Kidney (tissue), 14 donors: ENCODE data around the gene CAPZA1. TPM values are rescaled to one million over a fixed set of nuclear protein-coding genes. Genes with fewer than 3 reads are reported as not detected.

Experiments
- DNase-seq, 5 donors: peaks; one replicate each; pipeline ENCODE4 v3.0.0-alpha.2; 2013 to 2020
- FAIRE-seq: peaks from 2 replicates; lab custom pipeline; 2012; peaks lifted over from hg19 to GRCh38; lab: Jason Lieb, UNC
- H3K27ac ChIP-seq, 2 donors: one replicate each; pipeline ENCODE4 v1.7.0; 2013; ENCODE audit warnings: low read depth in 2 of 2, low read length in 2 of 2, inconsistent platforms in 1 of 2
- H3K27me3 ChIP-seq: one replicate; pipeline ENCODE4 v1.7.1; 2013; ENCODE audit warnings: low read length, inconsistent platforms; ENCODE audit not compliant: control insufficient read depth, insufficient read depth
- H3K36me3 ChIP-seq, 3 donors: one replicate each; pipeline versions ENCODE4 v1.7.0 to v1.7.1; 2013; ENCODE audit warnings: low read length in 3 of 3, control low read depth in 1 of 3, inconsistent platforms in 1 of 3; ENCODE audit not compliant: insufficient read depth in 3 of 3, control insufficient read depth in 2 of 3
- H3K4me1 ChIP-seq, 3 donors: one replicate each; pipeline versions ENCODE4 v1.7.0 to v1.7.1; 2013; ENCODE audit warnings: low read length in 3 of 3, inconsistent platforms in 1 of 3, low read depth in 1 of 3; ENCODE audit not compliant: control insufficient read depth in 2 of 3, insufficient read depth in 2 of 3
- H3K4me3 ChIP-seq, 3 donors: one replicate each; pipeline versions ENCODE4 v1.7.0 to v1.8.1; 2013; ENCODE audit warnings: low read length in 3 of 3, control low read depth in 1 of 3, inconsistent platforms in 1 of 3
- H3K9ac ChIP-seq, 3 donors: one replicate each; pipeline versions ENCODE4 v1.7.0 to v1.7.1; 2013; ENCODE audit warnings: low read length in 3 of 3, control low read depth in 1 of 3, inconsistent platforms in 1 of 3
- H3K9me3 ChIP-seq, 3 donors: one replicate each; pipeline versions ENCODE4 v1.7.0 to v1.7.1; 2013; ENCODE audit warnings: low read length in 3 of 3, control low read depth in 1 of 3, inconsistent platforms in 1 of 3; ENCODE audit not compliant: control insufficient read depth in 2 of 3, insufficient read depth in 1 of 3
- intact Hi-C: fragments of 100-400 bp; cut with DNase I; formaldehyde crosslinking; loops from one replicate; pipeline ENCODE4 v1.11.1; 2022
- polyA plus RNA-seq: library from polyadenylated mRNA; stranded (reverse); fragments of 350-450 nt; fragmentation: Illumina TruSeq; extraction: RNeasy Lipid Tissue Mini Kit (QIAGEN cat#74804); gene quantifications from one replicate; pipeline ENCODE4 v1.2.3, GENCODE V29; 2014; ENCODE audit warnings: low read depth, low replicate concordance; ENCODE audit not compliant: insufficient read depth
- total RNA-seq: library from RNA; stranded (reverse); fragmentation: NEBNext Ultra II Directional; extraction: Animal tissue kit (Norgen Biotek cat#: 25700); gene quantifications from one replicate; pipeline ENCODE4 v1.2.1, GENCODE V29; 2021
- TF ChIP-seq, protein P1 (sequence below): IDR thresholded peaks from 3 replicates; pipeline ENCODE4 v1.5.1; 2012; ENCODE audit warnings: mild to moderate bottlenecking, moderate library complexity, borderline replicate concordance; ENCODE audit not compliant: insufficient read depth; ENCODE audit errors: extremely low read depth
- donor health status: control.
- donor health status: control.
- donor health status: control.
- donor health status: control.
- donor health status: control.
- donor health status: DM: yes; HTN: yes; CAD: no.
- donor health status: Normal renal cell carcinoma (clear cell type).

The CAPZA1 gene
- total and polyA plus RNA-seq, 2 donors from 2014 or later: 40.3 to 98.7 TPM

DNA sequence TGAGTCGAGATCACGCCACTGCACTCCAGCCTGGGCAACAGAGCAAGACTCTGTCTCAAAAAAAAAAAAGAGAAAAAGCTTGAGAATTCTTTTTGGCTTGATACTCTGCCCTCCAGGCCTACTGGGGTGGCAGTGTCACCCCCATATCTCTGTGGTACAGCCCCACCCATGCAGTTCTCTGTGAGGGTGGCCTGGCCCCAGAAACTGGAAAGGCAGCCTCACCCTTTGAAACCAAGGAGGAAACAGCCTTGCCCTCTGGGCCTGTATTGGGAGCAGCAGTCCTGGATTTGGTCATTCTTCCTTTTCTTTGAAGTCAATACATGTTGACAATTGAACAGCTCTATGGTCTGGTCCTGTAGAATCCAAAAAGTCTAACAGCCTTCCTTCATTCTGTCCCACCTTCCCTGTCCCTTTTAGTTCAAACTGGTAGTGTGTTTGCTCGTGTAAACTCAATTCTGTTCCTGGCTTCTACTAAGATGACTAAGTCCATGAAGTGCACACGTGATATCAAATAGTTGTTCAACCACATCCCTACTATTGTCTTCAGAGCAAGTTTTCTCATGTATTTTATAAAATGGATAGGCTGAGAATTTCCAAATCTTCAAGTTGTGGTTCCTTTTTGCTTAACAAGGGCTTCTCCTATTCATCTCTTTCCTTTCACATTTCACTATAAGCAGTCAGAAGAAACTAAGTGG, 13.9 kb upstream of the CAPZA1 start:
- Histone ChIP-seq H3K27me3 (no peaks in the 10 kb centered on the region), H3K36me3 (peaks cover 5 to 23% (median 20%) of the 10 kb centered on the region in 3 donors), H3K9me3 (no peaks in the 10 kb centered on the region), H3K4me1 (no peaks in the 10 kb centered on the region), H3K9ac (no peak overlapping the region), H3K4me3 (no peak overlapping the region), H3K27ac (no peak overlapping the region)
- FAIRE-seq: no peak
- DNase-seq: no peak
- intact Hi-C loops: no loop called here
- TF ChIP-seq, protein P1, sequence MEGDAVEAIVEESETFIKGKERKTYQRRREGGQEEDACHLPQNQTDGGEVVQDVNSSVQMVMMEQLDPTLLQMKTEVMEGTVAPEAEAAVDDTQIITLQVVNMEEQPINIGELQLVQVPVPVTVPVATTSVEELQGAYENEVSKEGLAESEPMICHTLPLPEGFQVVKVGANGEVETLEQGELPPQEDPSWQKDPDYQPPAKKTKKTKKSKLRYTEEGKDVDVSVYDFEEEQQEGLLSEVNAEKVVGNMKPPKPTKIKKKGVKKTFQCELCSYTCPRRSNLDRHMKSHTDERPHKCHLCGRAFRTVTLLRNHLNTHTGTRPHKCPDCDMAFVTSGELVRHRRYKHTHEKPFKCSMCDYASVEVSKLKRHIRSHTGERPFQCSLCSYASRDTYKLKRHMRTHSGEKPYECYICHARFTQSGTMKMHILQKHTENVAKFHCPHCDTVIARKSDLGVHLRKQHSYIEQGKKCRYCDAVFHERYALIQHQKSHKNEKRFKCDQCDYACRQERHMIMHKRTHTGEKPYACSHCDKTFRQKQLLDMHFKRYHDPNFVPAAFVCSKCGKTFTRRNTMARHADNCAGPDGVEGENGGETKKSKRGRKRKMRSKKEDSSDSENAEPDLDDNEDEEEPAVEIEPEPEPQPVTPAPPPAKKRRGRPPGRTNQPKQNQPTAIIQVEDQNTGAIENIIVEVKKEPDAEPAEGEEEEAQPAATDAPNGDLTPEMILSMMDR: no peak

DNA sequence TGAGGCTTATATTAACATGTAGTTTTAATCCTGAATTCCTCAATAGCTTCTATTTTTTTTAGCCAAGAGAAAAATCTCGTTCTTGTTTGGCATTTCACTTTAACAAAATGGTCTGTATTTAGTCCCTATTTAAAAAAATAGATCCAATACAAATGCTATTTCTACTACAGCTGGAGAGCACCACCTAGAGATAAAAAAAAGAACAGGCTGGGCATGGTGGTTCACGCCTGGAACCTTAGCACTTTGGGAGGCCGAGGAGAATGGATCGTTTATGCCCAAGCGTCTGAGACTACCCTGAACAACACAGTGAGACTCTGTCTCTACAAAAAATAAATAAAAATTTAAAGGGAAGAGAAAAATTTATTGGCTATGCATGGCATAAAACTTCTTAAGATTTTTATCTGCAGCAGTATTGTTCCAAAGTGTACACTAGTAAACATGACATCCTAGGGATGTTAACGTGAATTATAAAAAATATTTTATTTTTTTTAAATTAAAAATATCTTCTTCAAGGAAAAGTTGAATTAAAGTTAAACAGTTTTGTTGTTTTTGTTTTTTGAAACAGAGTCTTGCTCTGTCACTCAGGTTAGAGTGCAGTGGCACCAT, 5.1 kb upstream of the CAPZA1 start:
- no peaks in the 10 kb centered on the region for H3K27me3 ChIP-seq
- peaks cover 5 to 6% (median 5%) of the 10 kb centered on the region in 3 donors for H3K4me1 ChIP-seq
- peaks cover 2 to 32% (median 11%) of the 10 kb centered on the region in 3 donors for H3K36me3 ChIP-seq
- H3K9ac ChIP-seq: no peak overlapping the region
- peak in 2 of 5 donors; percentile 14 to 38 for DNase-seq
- intact Hi-C loops: no loop called here
- H3K4me3 ChIP-seq: no peak overlapping the region
- no peaks in the 10 kb centered on the region for H3K9me3 ChIP-seq
- no peak for FAIRE-seq
- no peak overlapping the region for H3K27ac ChIP-seq
- TF ChIP-seq, protein P1: peak; percentile 19

DNA sequence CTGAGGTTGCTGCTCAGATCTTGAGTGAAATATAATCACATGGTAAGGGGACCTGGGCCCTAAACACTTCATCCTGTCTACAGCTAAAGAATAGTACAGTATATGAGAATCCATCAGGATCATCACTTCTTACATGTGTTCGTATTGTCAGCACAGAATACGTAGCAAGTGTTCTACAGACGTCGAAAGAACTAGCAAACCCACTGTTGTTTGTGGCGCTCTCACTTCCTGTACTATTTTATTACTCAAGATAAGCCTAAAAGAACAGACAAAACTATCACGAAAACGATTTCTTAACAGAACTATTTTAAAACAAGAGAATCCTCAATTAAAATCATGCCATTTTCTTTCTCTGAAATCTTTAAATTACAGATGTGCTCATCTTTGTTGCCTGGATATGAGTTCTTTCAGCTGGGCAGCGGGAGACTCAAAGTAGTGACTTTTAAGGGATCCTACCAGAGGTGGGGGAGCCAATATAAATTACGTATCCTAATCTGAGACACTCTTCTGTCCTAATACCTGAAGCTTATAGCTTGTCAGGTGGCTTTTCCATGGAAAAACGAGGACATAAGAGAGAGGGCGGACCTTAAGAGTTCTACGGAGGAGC, 1.4 kb upstream of the CAPZA1 start:
- DNase-seq: peak in 2 of 5 donors; percentile 25 to 34

More for the DNA sequence above, 1.4 kb upstream of the CAPZA1 start:
- Histone ChIP-seq H3K4me1 (peaks cover 7 to 13% (median 11%) of the 10 kb centered on the region in 3 donors), H3K9me3 (no peaks in the 10 kb centered on the region), H3K4me3 (peak overlapping the region; percentile 89 to 99 (median 92)), H3K36me3 (peaks cover 0 to 9% (median 2%) of the 10 kb centered on the region in 3 donors), H3K27me3 (no peaks in the 10 kb centered on the region), H3K27ac (peak overlapping the region in 1 of 2 donors; percentile 99), H3K9ac (peak overlapping the region; percentile 91 to 100 (median 92))
- intact Hi-C loops: no loop called here
- TF ChIP-seq, protein P1: no peak
- no peak for FAIRE-seq
